Right lobe of liver (tissue), 6 donors: ENCODE measurements around the gene RASSF5. TPM values are rescaled to one million over a fixed set of nuclear protein-coding genes. Genes with fewer than 3 reads are reported as not detected.

ENCODE experiments used
- ATAC-seq, 4 donors: fragments of 200-7000 bp; cut with Tn5 transposase; one replicate each; pipeline ENCODE4 v1.9.1; 2020; ENCODE audit warnings: mild to moderate bottlenecking in 4 of 4, moderate library complexity in 4 of 4
- DNase-seq, 3 donors: peaks; one replicate each; pipeline ENCODE4 v3.0.0-alpha.2; 2020
- H3K27ac ChIP-seq, 3 donors: fragments of 200-600 bp; one replicate each; pipeline ENCODE4 v1.8.0; 2022
- H3K27me3 ChIP-seq, 2 donors: fragments of 200-600 bp; one replicate each; pipeline ENCODE4 v1.8.0; 2022
- H3K36me3 ChIP-seq, 4 donors: fragments of 200-600 bp; sonication (generic) in 1 of 4; one replicate each; pipeline versions ENCODE4 v1.5.1 to v1.8.0; 2017 to 2022; ENCODE audit warnings: control low read depth in 1 of 4
- H3K4me1 ChIP-seq, 4 donors: fragments of 200-600 bp; sonication (generic) in 1 of 4; one replicate each; pipeline versions ENCODE4 v1.5.1 to v1.8.0; 2017 to 2022; ENCODE audit warnings: control low read depth in 1 of 4
- H3K4me3 ChIP-seq, 3 donors: fragments of 200-600 bp; one replicate each; pipeline ENCODE4 v1.8.0; 2022
- H3K9me3 ChIP-seq, 4 donors: fragments of 200-600 bp; sonication (generic) in 1 of 4; one replicate each; pipeline versions ENCODE4 v1.5.1 to v1.8.0; 2017 to 2022; ENCODE audit warnings: control low read depth in 1 of 4
- CTCF ChIP-seq, 4 donors: fragments of 200-600 bp in 3 of 4; fragments of 450-650 bp in 1 of 4; IDR thresholded peaks; one replicate each; pipeline versions ENCODE4 v1.5.1 to v1.8.0; 2016 to 2022; ENCODE audit warnings: antibody characterized with exemption in 4 of 4, mild to moderate bottlenecking in 2 of 4
- POLR2A ChIP-seq: fragments of 450-650 bp; IDR thresholded peaks from one replicate; pipeline ENCODE4 v1.6.1; 2017; ENCODE audit warnings: antibody characterized with exemption, mild to moderate bottlenecking
- WGBS: methylation state at CpG from one replicate; pipeline ENCODE4 v1.1.6; 2018; ENCODE audit warnings: low coverage, low lambda C conversion rate; ENCODE audit not compliant: insufficient coverage; ENCODE audit errors: missing lambda C conversion rate; 5-methylcytosine and 5-hydroxymethylcytosine counted together
- intact Hi-C, 2 donors: fragments of 100-400 bp; cut with DNase I; formaldehyde crosslinking; loops; one replicate each; pipeline versions ENCODE4 v1.11.2 to v1.14.1; 2022
- total RNA-seq, 6 experiments: library from RNA; depleted of rRNA in 2 of 6; stranded (reverse); fragments of >200 nt in 2 of 6; fragmentation: NEBNext Ultra II Directional in 3 of 6; extraction: Animal tissue kit (Norgen Biotek cat#: 25700) in 3 of 6; gene quantifications; one replicate each; pipeline versions ENCODE4 v1.1.0 to v1.2.4, GENCODE V29; 2016 to 2023
- donor health status: DM: no; HTN: yes; CAD: no.
- donor health status: DM: no; HTN: no; CAD: no.
- donor health status: DM: no; HTN: no; CAD: no.
- donor health status: DM: no; HTN: yes; CAD: no.
- donor health status: DM: no; HTN: yes; CAD: no.

The RASSF5 gene
- total RNA-seq, 6 experiments from 2014 or later, result 8.1 to 18.8 (median 12.6) TPM

GRCh38 chr1:206538086-206538770 is 30.9 kb downstream of the RASSF5 start:
- intact Hi-C loops, result no loop called here
- no peak overlapping the region for H3K4me3 ChIP-seq
- H3K36me3 ChIP-seq, result peaks cover 0 to 5% (median 0%) of the 10 kb centered on the region in 4 donors
- DNase-seq (no peak), ATAC-seq (no peak)
- no peak overlapping the region for H3K27ac ChIP-seq
- peaks cover 0 to 52% (median 17%) of the 10 kb centered on the region in 4 donors for H3K4me1 ChIP-seq
- H3K27me3 ChIP-seq, result no peaks in the 10 kb centered on the region
- no peaks in the 10 kb centered on the region for H3K9me3 ChIP-seq
- WGBS, result 35% methylated on average over 5 of the region's 6 CpGs
- no peak for TF ChIP-seq POLR2A

- TF ChIP-seq POLR2A (no peak), CTCF (IDR thresholded peaks at IDR 0.05) (no peak)
- Histone ChIP-seq H3K27me3 (no peaks in the 10 kb centered on the region), H3K4me3 (no peak overlapping the region), H3K4me1 (peaks cover 0 to 61% (median 20%) of the 10 kb centered on the region in 4 donors), H3K27ac (peak overlapping the region in 2 of 3 donors; percentile 37 to 52), H3K9me3 (no peaks in the 10 kb centered on the region), H3K36me3 (peaks cover 0 to 5% (median 0%) of the 10 kb centered on the region in 4 donors)
- intact Hi-C loops, result no loop called here
- ATAC-seq, result no peak
- 91% methylated on average over 10 of the region's 10 CpGs for WGBS
- no peak for DNase-seq
Measured at GRCh38 chr1:206538901-206539640, 31.7 kb downstream of the RASSF5 start.

- DNase-seq, result peak; percentile 89 to 97 (median 96)
- Histone ChIP-seq H3K27me3 (no peaks in the 10 kb centered on the region), H3K27ac (peak overlapping the region in 2 of 3 donors; percentile 44 to 52), H3K4me3 (no peak overlapping the region), H3K4me1 (peaks cover 0 to 70% (median 24%) of the 10 kb centered on the region in 4 donors), H3K9me3 (no peaks in the 10 kb centered on the region), H3K36me3 (peaks cover 0 to 5% (median 0%) of the 10 kb centered on the region in 4 donors)
- peak; percentile 92 to 96 (median 96) for ATAC-seq
- WGBS, result 37% methylated on average over 5 of the region's 8 CpGs
- peak in 1 of 4 donors; percentile 7 for TF ChIP-seq CTCF (IDR thresholded peaks at IDR 0.05)
- no peak for TF ChIP-seq POLR2A
- intact Hi-C loops, result loop anchor here in 1 of 2 donors (5.0 kb wide), 1 partner anchor 38 kb away; no protein-coding TSS in a partner anchor
Measured at GRCh38 chr1:206540044-206540780, 32.9 kb downstream of the RASSF5 start.

GRCh38 chr1:206541236-206541833 is 34.0 kb downstream of the RASSF5 start:
- H3K27me3 ChIP-seq, result no peaks in the 10 kb centered on the region
- intact Hi-C loops, result loop anchor here in 1 of 2 donors (5.0 kb wide), 1 partner anchor 39 kb away; no protein-coding TSS in a partner anchor
- no peak overlapping the region for H3K4me3 ChIP-seq
- H3K27ac ChIP-seq, result peak overlapping the region in 1 of 3 donors; percentile 52
- no peak for DNase-seq
- peaks cover 0 to 5% (median 0%) of the 10 kb centered on the region in 4 donors for H3K36me3 ChIP-seq
- 95% methylated on average over 7 of the region's 7 CpGs for WGBS
- peaks cover 0 to 70% (median 24%) of the 10 kb centered on the region in 4 donors for H3K4me1 ChIP-seq
- TF ChIP-seq POLR2A (no peak), CTCF (IDR thresholded peaks at IDR 0.05) (no peak)
- H3K9me3 ChIP-seq, result no peaks in the 10 kb centered on the region
- no peak for ATAC-seq
